Caco-2 (cell line): ENCODE data around the gene TPM1. TPM values are rescaled to one million over a fixed set of nuclear protein-coding genes. Genes with fewer than 3 reads are reported as not detected.

Source experiments
- BruUV-seq: library from RNA; stranded (reverse); fragments of 400-500 nt; replicated peaks from 2 replicates; lab custom pipeline; 2021; lab: Mats Ljungman, UMichigan
- CTCF ChIA-PET: fragments of 300-600 bp; sonication (Branson Sonifier 250); formaldehyde crosslinking; loops from one replicate; lab custom pipeline; 2022; ENCODE audit warnings: antibody characterized with exemption; lab: Charles Lee
- POLR2A ChIA-PET: fragments of 300-600 bp; sonication (Branson Sonifier 250); formaldehyde crosslinking; loops from one replicate; lab custom pipeline; 2022; ENCODE audit warnings: antibody characterized with exemption; lab: Charles Lee
- DNase-seq, 2 experiments: peaks; one replicate each; pipeline versions ENCODE4 v3.0.0 to v3.0.0-alpha.2; 2020 to 2022
- H3K27me3 ChIP-seq: replicated peaks from 2 replicates; pipeline ENCODE4 v1.6.0; 2011; ENCODE audit warnings: low read length; ENCODE audit not compliant: control insufficient read depth, insufficient read depth
- H3K36me3 ChIP-seq: 2 replicates; pipeline ENCODE4 v1.5.1; 2011; ENCODE audit warnings: low read length; ENCODE audit not compliant: control insufficient read depth, insufficient read depth
- H3K4me1 ChIP-seq: fragments of 250-450 bp; sonication (Bioruptor Pico); 2 replicates; pipeline ENCODE4 v1.5.1; 2020; ENCODE audit warnings: mild to moderate bottlenecking
- H3K4me3 ChIP-seq: 2 replicates; pipeline ENCODE4 v1.5.1; 2011; ENCODE audit warnings: low read depth, mild to moderate bottlenecking, control low read depth, low read length
- H3K9me3 ChIP-seq: fragments of 250-450 bp; sonication (Bioruptor Pico); 2 replicates; pipeline ENCODE4 v1.5.1; 2020; ENCODE audit warnings: mild to moderate bottlenecking, moderate library complexity
- H3K27ac Mint-ChIP-seq: one replicate; pipeline ENCODE4 v1.8.0; 2022; ENCODE audit warnings: mixed read lengths; ENCODE audit not compliant: unreplicated experiment
- H3K27me3 Mint-ChIP-seq: one replicate; pipeline ENCODE4 v1.8.0; 2022; ENCODE audit warnings: mixed read lengths; ENCODE audit not compliant: insufficient read depth, unreplicated experiment
- H3K36me3 Mint-ChIP-seq: one replicate; pipeline ENCODE4 v1.8.0; 2022; ENCODE audit warnings: mild to moderate bottlenecking, mixed read lengths; ENCODE audit not compliant: insufficient read depth, unreplicated experiment
- H3K4me1 Mint-ChIP-seq: one replicate; pipeline ENCODE4 v1.8.0; 2022; ENCODE audit warnings: low read depth, mixed read lengths; ENCODE audit not compliant: unreplicated experiment
- H3K4me3 Mint-ChIP-seq: one replicate; pipeline ENCODE4 v1.8.0; 2022; ENCODE audit warnings: mild to moderate bottlenecking, moderate library complexity, mixed read lengths; ENCODE audit not compliant: unreplicated experiment
- H3K9me3 Mint-ChIP-seq: one replicate; pipeline ENCODE4 v1.8.0; 2022; ENCODE audit warnings: mixed read lengths; ENCODE audit not compliant: unreplicated experiment
- intact Hi-C: fragments of 100-400 bp; cut with micrococcal nuclease; formaldehyde crosslinking; loops from one replicate; pipeline ENCODE4 v1.10.0; 2022; ENCODE audit not compliant: unreplicated experiment
- total RNA-seq: library from RNA; stranded (reverse); gene quantifications from 2 replicates; pipeline ENCODE4 v1.2.3, GENCODE V29; 2022
- TF ChIP-seq, protein P1 (sequence below), 2 experiments: fragments of 200-600 bp in 1 of 2; IDR thresholded peaks; 1 replicate in 1 of 2; 2 replicates in 1 of 2; pipeline versions ENCODE4 v1.5.1 to v1.8.0; 2011 to 2022; ENCODE audit warnings: antibody characterized with exemption in 1 of 2, control low read depth in 1 of 2, inconsistent platforms in 1 of 2, low read depth in 1 of 2, low read length in 1 of 2, mild to moderate bottlenecking in 1 of 2, moderate library complexity in 1 of 2; ENCODE audit not compliant: insufficient read depth in 1 of 2, severe bottlenecking in 1 of 2, unreplicated experiment in 1 of 2

The TPM1 gene
- total RNA-seq, 1 experiment from 2014 or later, result 193 TPM

DNA sequence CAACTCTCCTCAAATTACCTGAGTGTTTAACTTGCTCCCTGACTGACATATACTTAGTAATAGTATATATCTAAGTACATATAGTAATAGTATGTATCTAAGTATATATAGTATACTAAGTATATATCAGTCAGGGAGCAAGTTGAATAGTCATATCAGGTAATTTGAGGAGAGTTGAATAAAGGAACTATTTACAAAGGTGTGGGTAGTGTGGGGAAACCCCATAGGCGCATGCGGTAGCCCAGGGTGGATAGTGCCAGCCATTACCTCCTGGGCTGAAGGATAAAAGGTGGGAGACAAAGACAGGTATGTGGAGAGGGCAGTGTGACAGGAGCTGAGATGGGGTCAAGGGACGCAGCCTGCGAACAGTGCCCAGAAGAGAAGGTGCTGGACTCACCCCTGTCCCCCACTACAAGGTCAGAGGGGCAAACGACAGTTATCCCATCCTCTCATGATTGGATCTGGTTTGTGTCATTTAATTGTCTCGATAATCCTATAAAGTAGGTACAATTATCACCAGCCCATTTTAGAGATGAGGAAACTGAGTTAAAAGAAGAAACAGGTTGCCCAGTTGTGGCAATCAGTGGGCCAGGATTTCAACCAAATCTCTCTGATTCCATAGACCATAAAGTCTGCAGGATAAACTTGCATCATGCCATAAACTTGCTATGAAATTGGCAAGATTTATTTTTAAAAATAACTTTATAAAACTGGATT lies 34.1 kb upstream of the TPM1 start:
- no TSS peak for BruUV-seq
- no peaks in the 10 kb centered on the region for H3K36me3 ChIP-seq
- CTCF ChIA-PET, result no interaction called here
- H3K27me3 ChIP-seq, result no peaks in the 10 kb centered on the region
- no peaks in the 10 kb centered on the region for H3K9me3 ChIP-seq
- Mint-ChIP-seq H3K9me3 (peaks cover 9% of the 10 kb centered on the region), H3K27ac (no peak overlapping the region), H3K36me3 (peaks cover 6% of the 10 kb centered on the region), H3K4me1 (no peaks in the 10 kb centered on the region), H3K27me3 (no peaks in the 10 kb centered on the region), H3K4me3 (no peak overlapping the region)
- intact Hi-C loops, result no loop called here
- POLR2A ChIA-PET, result no interaction called here
- DNase-seq, result no peak
- TF ChIP-seq, protein P1, sequence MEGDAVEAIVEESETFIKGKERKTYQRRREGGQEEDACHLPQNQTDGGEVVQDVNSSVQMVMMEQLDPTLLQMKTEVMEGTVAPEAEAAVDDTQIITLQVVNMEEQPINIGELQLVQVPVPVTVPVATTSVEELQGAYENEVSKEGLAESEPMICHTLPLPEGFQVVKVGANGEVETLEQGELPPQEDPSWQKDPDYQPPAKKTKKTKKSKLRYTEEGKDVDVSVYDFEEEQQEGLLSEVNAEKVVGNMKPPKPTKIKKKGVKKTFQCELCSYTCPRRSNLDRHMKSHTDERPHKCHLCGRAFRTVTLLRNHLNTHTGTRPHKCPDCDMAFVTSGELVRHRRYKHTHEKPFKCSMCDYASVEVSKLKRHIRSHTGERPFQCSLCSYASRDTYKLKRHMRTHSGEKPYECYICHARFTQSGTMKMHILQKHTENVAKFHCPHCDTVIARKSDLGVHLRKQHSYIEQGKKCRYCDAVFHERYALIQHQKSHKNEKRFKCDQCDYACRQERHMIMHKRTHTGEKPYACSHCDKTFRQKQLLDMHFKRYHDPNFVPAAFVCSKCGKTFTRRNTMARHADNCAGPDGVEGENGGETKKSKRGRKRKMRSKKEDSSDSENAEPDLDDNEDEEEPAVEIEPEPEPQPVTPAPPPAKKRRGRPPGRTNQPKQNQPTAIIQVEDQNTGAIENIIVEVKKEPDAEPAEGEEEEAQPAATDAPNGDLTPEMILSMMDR (IDR thresholded peaks at IDR 0.05; ENCODE audit: insufficient read depth in 1 of 2, low read depth in 1 of 2, low read length in 1 of 2, severe bottlenecking in 1 of 2, unreplicated experiment in 1 of 2), result no peak
- H3K4me1 ChIP-seq, result no peaks in the 10 kb centered on the region
- no peak overlapping the region for H3K4me3 ChIP-seq

GRCh38 chr15:63010386-63010785 lies 32.2 kb upstream of the TPM1 start:
- TF ChIP-seq, protein P1 (IDR thresholded peaks at IDR 0.05; ENCODE audit: insufficient read depth in 1 of 2, low read depth in 1 of 2, low read length in 1 of 2, severe bottlenecking in 1 of 2, unreplicated experiment in 1 of 2), result no peak
- no peaks in the 10 kb centered on the region for H3K4me1 ChIP-seq
- no peak for DNase-seq
- Mint-ChIP-seq H3K4me3 (no peak overlapping the region), H3K4me1 (peaks cover 6% of the 10 kb centered on the region), H3K9me3 (peaks cover 9% of the 10 kb centered on the region), H3K27me3 (no peaks in the 10 kb centered on the region), H3K27ac (no peak overlapping the region), H3K36me3 (peaks cover 6% of the 10 kb centered on the region)
- no peak overlapping the region for H3K4me3 ChIP-seq
- CTCF ChIA-PET, result no interaction called here
- H3K36me3 ChIP-seq, result no peaks in the 10 kb centered on the region
- no peaks in the 10 kb centered on the region for H3K9me3 ChIP-seq
- no peaks in the 10 kb centered on the region for H3K27me3 ChIP-seq
- no TSS peak for BruUV-seq
- intact Hi-C loops, result no loop called here
- POLR2A ChIA-PET, result no interaction called here

DNA sequence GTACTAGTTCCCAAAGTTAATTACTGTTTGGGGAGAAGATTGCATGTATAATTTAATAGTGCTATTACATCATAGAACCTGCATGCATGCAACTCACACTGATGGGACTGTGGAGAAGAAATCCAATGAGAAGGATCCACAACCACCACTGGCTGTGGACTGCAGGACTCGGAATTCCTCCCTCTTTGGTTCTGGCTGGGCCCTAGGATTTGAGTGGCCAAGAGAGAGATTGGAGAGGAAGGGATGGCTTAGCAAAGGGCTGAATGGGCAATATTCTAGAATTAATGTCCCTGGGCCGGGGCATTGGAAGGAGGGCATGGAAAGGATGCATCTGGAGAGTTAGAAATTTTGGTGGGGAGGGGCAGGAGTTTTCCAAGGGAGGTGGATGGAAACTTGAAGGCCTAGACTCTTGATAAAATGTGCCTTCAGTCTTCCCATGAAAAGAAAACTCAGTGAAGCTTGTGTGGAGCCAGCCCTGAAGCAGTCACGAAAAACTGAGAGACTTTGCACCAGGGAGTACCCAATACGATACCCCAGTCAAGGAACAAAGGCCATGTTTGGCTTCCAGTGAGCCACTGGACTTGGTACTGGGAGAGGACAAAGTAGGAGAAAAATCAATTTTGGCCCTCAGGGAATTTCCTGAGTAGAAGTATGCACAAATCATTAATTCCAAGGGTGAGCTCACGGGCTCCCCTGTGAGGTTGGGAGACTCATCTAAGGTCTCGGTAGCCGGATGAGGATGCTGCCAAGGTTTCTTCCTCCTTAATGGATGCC lies 31.4 kb upstream of the TPM1 start:
- Mint-ChIP-seq H3K27ac (no peak overlapping the region), H3K36me3 (peaks cover 5% of the 10 kb centered on the region), H3K9me3 (peaks cover 9% of the 10 kb centered on the region), H3K4me3 (no peak overlapping the region), H3K4me1 (peaks cover 12% of the 10 kb centered on the region), H3K27me3 (no peaks in the 10 kb centered on the region)
- intact Hi-C loops, result no loop called here
- Histone ChIP-seq H3K36me3 (no peaks in the 10 kb centered on the region), H3K4me1 (no peaks in the 10 kb centered on the region), H3K4me3 (no peak overlapping the region), H3K9me3 (no peaks in the 10 kb centered on the region), H3K27me3 (no peaks in the 10 kb centered on the region)
- no peak for DNase-seq
- ChIA-PET CTCF (no interaction called here), POLR2A (no interaction called here)
- BruUV-seq, result no TSS peak
- TF ChIP-seq, protein P1 (IDR thresholded peaks at IDR 0.05; ENCODE audit: insufficient read depth in 1 of 2, low read depth in 1 of 2, low read length in 1 of 2, severe bottlenecking in 1 of 2, unreplicated experiment in 1 of 2), result no peak
